Suprapubic skin (tissue), 4 donors: ENCODE results near the gene ZNF225. TPM values are rescaled to one million over a fixed set of nuclear protein-coding genes. Genes with fewer than 3 reads are reported as not detected.
"Not testable (repeated sequence)": the region's sequence is repeated elsewhere in the genome, so short reads cannot be mapped to it uniquely, and the experiment has no call there.

ENCODE experiments used
- DNase-seq, 2 donors: peaks; one replicate each; pipeline ENCODE4 v3.0.0-alpha.2; 2019; ENCODE audit warnings: low spot score in 2 of 2
- H3K27ac ChIP-seq: fragments of 200-600 bp; sonication (generic); one replicate; pipeline ENCODE4 v1.5.1; 2019
- H3K27me3 ChIP-seq: fragments of 200-600 bp; sonication (generic); one replicate; pipeline ENCODE4 v1.5.1; 2019
- H3K36me3 ChIP-seq: fragments of 200-600 bp; sonication (generic); one replicate; pipeline ENCODE4 v1.5.1; 2019
- H3K4me1 ChIP-seq: fragments of 200-600 bp; sonication (generic); one replicate; pipeline ENCODE4 v1.5.1; 2019
- H3K4me3 ChIP-seq: fragments of 200-600 bp; sonication (generic); one replicate; pipeline ENCODE4 v1.5.1; 2019; ENCODE audit warnings: mild to moderate bottlenecking
- H3K9me3 ChIP-seq: fragments of 200-600 bp; sonication (generic); one replicate; pipeline ENCODE4 v1.5.1; 2019
- CTCF ChIP-seq, 2 donors: fragments of 200-600 bp in 1 of 2; fragments of 450-650 bp in 1 of 2; sonication (generic) in 1 of 2; IDR thresholded peaks; one replicate each; pipeline ENCODE4 v1.5.1; 2016 to 2019; ENCODE audit warnings: antibody characterized with exemption in 2 of 2, mild to moderate bottlenecking in 1 of 2, moderate library complexity in 1 of 2
- EP300 ChIP-seq: sonication (generic); formaldehyde crosslinking; IDR thresholded peaks from one replicate; pipeline ENCODE4 v1.6.1; 2017; ENCODE audit warnings: antibody characterized with exemption
- POLR2A ChIP-seq, 2 donors: fragments of 450-650 bp; IDR thresholded peaks; one replicate each; pipeline ENCODE4 v1.6.1; 2017; ENCODE audit warnings: antibody characterized with exemption in 2 of 2, mild to moderate bottlenecking in 2 of 2, moderate library complexity in 2 of 2
- POLR2AphosphoS5 ChIP-seq, 3 donors: sonication (generic); formaldehyde crosslinking; IDR thresholded peaks; one replicate each; pipeline ENCODE4 v1.6.1; 2017; ENCODE audit warnings: antibody characterized with exemption in 3 of 3
- WGBS: methylation state at CpG from one replicate; pipeline ENCODE4 v1.1.5; 2018; 5-methylcytosine and 5-hydroxymethylcytosine counted together
- total RNA-seq, 4 donors: library from RNA; depleted of rRNA; stranded (reverse); fragments of >200 nt; gene quantifications; one replicate each; pipeline ENCODE4 v1.1.0, GENCODE V29; 2016

ZNF225 gene
- total RNA-seq, 4 donors from 2014 or later, result 1.5 to 5.4 (median 3.7) TPM

- Histone ChIP-seq H3K27ac (no peak overlapping the region), H3K27me3 (no peaks in the 10 kb centered on the region), H3K36me3 (peaks cover 20% of the 10 kb centered on the region), H3K4me3 (peak overlapping the region; percentile 71), H3K4me1 (peaks cover 20% of the 10 kb centered on the region), H3K9me3 (peaks cover 21% of the 10 kb centered on the region)
- no peak for DNase-seq
- under 1% methylated on average over 11 of the region's 11 CpGs for WGBS
- TF ChIP-seq POLR2AphosphoS5 (IDR thresholded peaks at IDR 0.05) (no peak), CTCF (IDR thresholded peaks at IDR 0.05) (no peak), POLR2A (IDR thresholded peaks at IDR 0.05) (no peak), EP300 (no peak)
Observed at GRCh38 chr19:44112802-44113137, 429 bp upstream of the ZNF225 start.

- 3% methylated on average over 12 of the region's 18 CpGs for WGBS
- peaks cover 11% of the 10 kb centered on the region for H3K9me3 ChIP-seq
- TF ChIP-seq POLR2AphosphoS5 (IDR thresholded peaks at IDR 0.05) (no peak), CTCF (IDR thresholded peaks at IDR 0.05) (no peak), POLR2A (IDR thresholded peaks at IDR 0.05) (no peak), EP300 (no peak)
- peak overlapping the region; percentile 71 for H3K4me3 ChIP-seq
- no peaks in the 10 kb centered on the region for H3K27me3 ChIP-seq
- H3K4me1 ChIP-seq, result peaks cover 20% of the 10 kb centered on the region
- H3K27ac ChIP-seq, result peak overlapping the region; percentile 39
- H3K36me3 ChIP-seq, result peaks cover 26% of the 10 kb centered on the region
- peak in 1 of 2 donors; percentile 65 for DNase-seq
Observed at GRCh38 chr19:44113784-44114390, 688 bp downstream of the ZNF225 start.

GRCh38 chr19:44121162-44121561 lies 8.0 kb downstream of the ZNF225 start:
- H3K4me1 ChIP-seq, H3K4me3 ChIP-seq, H3K27me3 ChIP-seq, H3K27ac ChIP-seq, DNase-seq: not testable (repeated sequence)
- Histone ChIP-seq H3K9me3 (peaks cover 11% of the 10 kb centered on the region), H3K36me3 (peaks cover 91% of the 10 kb centered on the region)
- over 99% methylated on average over 4 of the region's 4 CpGs for WGBS

- peaks cover 49% of the 10 kb centered on the region for H3K36me3 ChIP-seq
- 94% methylated on average over 5 of the region's 5 CpGs for WGBS
- H3K9me3 ChIP-seq, result peaks cover 35% of the 10 kb centered on the region
- H3K4me1 ChIP-seq, result no peaks in the 10 kb centered on the region
- H3K27ac ChIP-seq, result no peak overlapping the region
- H3K4me3 ChIP-seq, result no peak overlapping the region
- H3K27me3 ChIP-seq, result no peaks in the 10 kb centered on the region
- no peak for TF ChIP-seq POLR2A (IDR thresholded peaks at IDR 0.05)
- no peak for TF ChIP-seq CTCF (IDR thresholded peaks at IDR 0.05)
- TF ChIP-seq POLR2AphosphoS5 (IDR thresholded peaks at IDR 0.05), result no peak
- TF ChIP-seq EP300, result no peak
- no peak for DNase-seq
Observed at GRCh38 chr19:44131955-44132354, 18.8 kb downstream of the ZNF225 start.

GRCh38 chr19:44141191-44142058 lies 28.2 kb downstream of the ZNF225 start, which contains the start of gene ZNF234:
Gene ZNF234, plus strand, starts transcription at chr19:44141554. Its CDS starts 3,079 bp downstream, at chr19:44144633.
- Histone ChIP-seq H3K27ac (peak within 1 kb of the TSS; percentile 19), H3K9me3 (no peaks in the 10 kb centered on the region), H3K4me1 (peaks cover 15% of the 10 kb centered on the region), H3K27me3 (no peaks in the 10 kb centered on the region), H3K36me3 (peaks cover 23% of the 10 kb centered on the region), H3K4me3 (peak within 1 kb of the TSS; percentile 95)
- DNase-seq, result peak; percentile 83 to 87
- under 1% methylated on average over 52 of the region's 52 CpGs for WGBS
- TF ChIP-seq EP300 (no peak), POLR2A (IDR thresholded peaks at IDR 0.05) (no peak), POLR2AphosphoS5 (IDR thresholded peaks at IDR 0.05) (no peak), CTCF (IDR thresholded peaks at IDR 0.05) (no peak)
